ENCODE data around the gene CRELD2. TPM values are rescaled to one million over a fixed set of nuclear protein-coding genes. Genes with fewer than 3 reads are reported as not detected.

The CRELD2 gene
- total and polyA plus RNA-seq, 2 of the 13 experiments (the other 11 are each of a cell fraction or from before 2014, with no cell fraction given): 17.2 to 44.7 TPM

DNA sequence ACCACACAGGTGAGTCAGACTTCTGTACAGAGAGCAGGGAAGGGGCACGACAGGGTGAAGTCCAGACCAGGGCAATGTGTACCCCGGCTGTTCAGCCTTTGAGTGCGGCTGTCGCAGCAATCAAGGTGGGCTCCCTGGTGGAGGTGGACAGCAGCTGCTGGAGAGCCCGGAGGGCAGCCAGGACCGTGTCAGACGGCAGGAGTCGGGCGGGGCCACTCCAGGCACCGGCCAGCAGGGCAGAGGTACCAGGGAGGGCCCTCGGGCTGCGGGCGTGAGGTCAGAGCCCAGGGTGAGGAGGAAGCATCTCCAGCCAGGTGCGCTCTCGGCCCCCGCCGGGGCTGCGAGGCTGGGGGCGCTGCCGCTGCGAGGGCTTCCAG lies 41.3 kb downstream of the CRELD2 start (continued):
- TF ChIP-seq, protein P1, sequence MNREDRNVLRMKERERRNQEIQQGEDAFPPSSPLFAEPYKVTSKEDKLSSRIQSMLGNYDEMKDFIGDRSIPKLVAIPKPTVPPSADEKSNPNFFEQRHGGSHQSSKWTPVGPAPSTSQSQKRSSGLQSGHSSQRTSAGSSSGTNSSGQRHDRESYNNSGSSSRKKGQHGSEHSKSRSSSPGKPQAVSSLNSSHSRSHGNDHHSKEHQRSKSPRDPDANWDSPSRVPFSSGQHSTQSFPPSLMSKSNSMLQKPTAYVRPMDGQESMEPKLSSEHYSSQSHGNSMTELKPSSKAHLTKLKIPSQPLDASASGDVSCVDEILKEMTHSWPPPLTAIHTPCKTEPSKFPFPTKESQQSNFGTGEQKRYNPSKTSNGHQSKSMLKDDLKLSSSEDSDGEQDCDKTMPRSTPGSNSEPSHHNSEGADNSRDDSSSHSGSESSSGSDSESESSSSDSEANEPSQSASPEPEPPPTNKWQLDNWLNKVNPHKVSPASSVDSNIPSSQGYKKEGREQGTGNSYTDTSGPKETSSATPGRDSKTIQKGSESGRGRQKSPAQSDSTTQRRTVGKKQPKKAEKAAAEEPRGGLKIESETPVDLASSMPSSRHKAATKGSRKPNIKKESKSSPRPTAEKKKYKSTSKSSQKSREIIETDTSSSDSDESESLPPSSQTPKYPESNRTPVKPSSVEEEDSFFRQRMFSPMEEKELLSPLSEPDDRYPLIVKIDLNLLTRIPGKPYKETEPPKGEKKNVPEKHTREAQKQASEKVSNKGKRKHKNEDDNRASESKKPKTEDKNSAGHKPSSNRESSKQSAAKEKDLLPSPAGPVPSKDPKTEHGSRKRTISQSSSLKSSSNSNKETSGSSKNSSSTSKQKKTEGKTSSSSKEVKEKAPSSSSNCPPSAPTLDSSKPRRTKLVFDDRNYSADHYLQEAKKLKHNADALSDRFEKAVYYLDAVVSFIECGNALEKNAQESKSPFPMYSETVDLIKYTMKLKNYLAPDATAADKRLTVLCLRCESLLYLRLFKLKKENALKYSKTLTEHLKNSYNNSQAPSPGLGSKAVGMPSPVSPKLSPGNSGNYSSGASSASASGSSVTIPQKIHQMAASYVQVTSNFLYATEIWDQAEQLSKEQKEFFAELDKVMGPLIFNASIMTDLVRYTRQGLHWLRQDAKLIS (CRISPR knock-in tag; IDR thresholded peaks at IDR 0.05): peak; percentile 44; the same call in 1 of the 2 replicates
- TF ChIP-seq MTA1 (CRISPR knock-in tag; IDR thresholded peaks at IDR 0.05; ENCODE audit: borderline replicate concordance) (no peak), PRPF4 (IDR thresholded peaks at IDR 0.05; ENCODE audit: low read depth, low read length, poor library complexity, severe bottlenecking) (no peak), ZNF382 (CRISPR knock-in tag; IDR thresholded peaks at IDR 0.05; ENCODE audit: borderline replicate concordance) (no peak), SALL1 (CRISPR knock-in tag; IDR thresholded peaks at IDR 0.05) (no peak), ZFX (CRISPR knock-in tag; IDR thresholded peaks at IDR 0.05; ENCODE audit: low read depth) (no peak), KDM3A (CRISPR knock-in tag; IDR thresholded peaks at IDR 0.05; ENCODE audit: low read depth) (no peak), MED8 (CRISPR knock-in tag; IDR thresholded peaks at IDR 0.05; ENCODE audit: insufficient replicate concordance) (no peak), ZFP36 (IDR thresholded peaks at IDR 0.05; ENCODE audit: borderline replicate concordance, low read depth, low read length, partially characterized antibody) (peak; percentile 100), ETV5 (CRISPR knock-in tag; IDR thresholded peaks at IDR 0.05; ENCODE audit: borderline replicate concordance) (no peak), AGO2 (optimal IDR thresholded peaks at IDR 0.05; ENCODE audit: low read depth, low read length) (peak; percentile 92), HIVEP1 (CRISPR knock-in tag; IDR thresholded peaks at IDR 0.05) (no peak; the same call in 1 of the 2 replicates), ZBTB8A (CRISPR knock-in tag; IDR thresholded peaks at IDR 0.05; ENCODE audit: borderline replicate concordance, low read depth) (no peak), ZNF263 (CRISPR knock-in tag; IDR thresholded peaks at IDR 0.05) (no peak)
- TF ChIP-seq, protein P2, sequence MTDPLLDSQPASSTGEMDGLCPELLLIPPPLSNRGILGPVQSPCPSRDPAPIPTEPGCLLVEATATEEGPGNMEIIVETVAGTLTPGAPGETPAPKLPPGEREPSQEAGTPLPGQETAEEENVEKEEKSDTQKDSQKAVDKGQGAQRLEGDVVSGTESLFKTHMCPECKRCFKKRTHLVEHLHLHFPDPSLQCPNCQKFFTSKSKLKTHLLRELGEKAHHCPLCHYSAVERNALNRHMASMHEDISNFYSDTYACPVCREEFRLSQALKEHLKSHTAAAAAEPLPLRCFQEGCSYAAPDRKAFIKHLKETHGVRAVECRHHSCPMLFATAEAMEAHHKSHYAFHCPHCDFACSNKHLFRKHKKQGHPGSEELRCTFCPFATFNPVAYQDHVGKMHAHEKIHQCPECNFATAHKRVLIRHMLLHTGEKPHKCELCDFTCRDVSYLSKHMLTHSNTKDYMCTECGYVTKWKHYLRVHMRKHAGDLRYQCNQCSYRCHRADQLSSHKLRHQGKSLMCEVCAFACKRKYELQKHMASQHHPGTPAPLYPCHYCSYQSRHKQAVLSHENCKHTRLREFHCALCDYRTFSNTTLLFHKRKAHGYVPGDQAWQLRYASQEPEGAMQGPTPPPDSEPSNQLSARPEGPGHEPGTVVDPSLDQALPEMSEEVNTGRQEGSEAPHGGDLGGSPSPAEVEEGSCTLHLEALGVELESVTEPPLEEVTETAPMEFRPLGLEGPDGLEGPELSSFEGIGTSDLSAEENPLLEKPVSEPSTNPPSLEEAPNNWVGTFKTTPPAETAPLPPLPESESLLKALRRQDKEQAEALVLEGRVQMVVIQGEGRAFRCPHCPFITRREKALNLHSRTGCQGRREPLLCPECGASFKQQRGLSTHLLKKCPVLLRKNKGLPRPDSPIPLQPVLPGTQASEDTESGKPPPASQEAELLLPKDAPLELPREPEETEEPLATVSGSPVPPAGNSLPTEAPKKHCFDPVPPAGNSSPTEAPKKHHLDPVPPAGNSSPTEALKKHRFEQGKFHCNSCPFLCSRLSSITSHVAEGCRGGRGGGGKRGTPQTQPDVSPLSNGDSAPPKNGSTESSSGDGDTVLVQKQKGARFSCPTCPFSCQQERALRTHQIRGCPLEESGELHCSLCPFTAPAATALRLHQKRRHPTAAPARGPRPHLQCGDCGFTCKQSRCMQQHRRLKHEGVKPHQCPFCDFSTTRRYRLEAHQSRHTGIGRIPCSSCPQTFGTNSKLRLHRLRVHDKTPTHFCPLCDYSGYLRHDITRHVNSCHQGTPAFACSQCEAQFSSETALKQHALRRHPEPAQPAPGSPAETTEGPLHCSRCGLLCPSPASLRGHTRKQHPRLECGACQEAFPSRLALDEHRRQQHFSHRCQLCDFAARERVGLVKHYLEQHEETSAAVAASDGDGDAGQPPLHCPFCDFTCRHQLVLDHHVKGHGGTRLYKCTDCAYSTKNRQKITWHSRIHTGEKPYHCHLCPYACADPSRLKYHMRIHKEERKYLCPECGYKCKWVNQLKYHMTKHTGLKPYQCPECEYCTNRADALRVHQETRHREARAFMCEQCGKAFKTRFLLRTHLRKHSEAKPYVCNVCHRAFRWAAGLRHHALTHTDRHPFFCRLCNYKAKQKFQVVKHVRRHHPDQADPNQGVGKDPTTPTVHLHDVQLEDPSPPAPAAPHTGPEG (CRISPR knock-in tag; IDR thresholded peaks at IDR 0.05): no peak
- TF ChIP-seq, protein P3, sequence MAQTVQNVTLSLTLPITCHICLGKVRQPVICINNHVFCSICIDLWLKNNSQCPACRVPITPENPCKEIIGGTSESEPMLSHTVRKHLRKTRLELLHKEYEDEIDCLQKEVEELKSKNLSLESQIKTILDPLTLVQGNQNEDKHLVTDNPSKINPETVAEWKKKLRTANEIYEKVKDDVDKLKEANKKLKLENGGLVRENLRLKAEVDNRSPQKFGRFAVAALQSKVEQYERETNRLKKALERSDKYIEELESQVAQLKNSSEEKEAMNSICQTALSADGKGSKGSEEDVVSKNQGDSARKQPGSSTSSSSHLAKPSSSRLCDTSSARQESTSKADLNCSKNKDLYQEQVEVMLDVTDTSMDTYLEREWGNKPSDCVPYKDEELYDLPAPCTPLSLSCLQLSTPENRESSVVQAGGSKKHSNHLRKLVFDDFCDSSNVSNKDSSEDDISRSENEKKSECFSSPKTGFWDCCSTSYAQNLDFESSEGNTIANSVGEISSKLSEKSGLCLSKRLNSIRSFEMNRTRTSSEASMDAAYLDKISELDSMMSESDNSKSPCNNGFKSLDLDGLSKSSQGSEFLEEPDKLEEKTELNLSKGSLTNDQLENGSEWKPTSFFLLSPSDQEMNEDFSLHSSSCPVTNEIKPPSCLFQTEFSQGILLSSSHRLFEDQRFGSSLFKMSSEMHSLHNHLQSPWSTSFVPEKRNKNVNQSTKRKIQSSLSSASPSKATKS (CRISPR knock-in tag; IDR thresholded peaks at IDR 0.05): no peak; the same call in 1 of the 2 replicates
- TF ChIP-seq, protein P4, sequence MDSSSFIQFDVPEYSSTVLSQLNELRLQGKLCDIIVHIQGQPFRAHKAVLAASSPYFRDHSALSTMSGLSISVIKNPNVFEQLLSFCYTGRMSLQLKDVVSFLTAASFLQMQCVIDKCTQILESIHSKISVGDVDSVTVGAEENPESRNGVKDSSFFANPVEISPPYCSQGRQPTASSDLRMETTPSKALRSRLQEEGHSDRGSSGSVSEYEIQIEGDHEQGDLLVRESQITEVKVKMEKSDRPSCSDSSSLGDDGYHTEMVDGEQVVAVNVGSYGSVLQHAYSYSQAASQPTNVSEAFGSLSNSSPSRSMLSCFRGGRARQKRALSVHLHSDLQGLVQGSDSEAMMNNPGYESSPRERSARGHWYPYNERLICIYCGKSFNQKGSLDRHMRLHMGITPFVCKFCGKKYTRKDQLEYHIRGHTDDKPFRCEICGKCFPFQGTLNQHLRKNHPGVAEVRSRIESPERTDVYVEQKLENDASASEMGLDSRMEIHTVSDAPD (CRISPR knock-in tag; IDR thresholded peaks at IDR 0.05): no peak

All from HepG2 (cell line).